Spleen (tissue), 7 donors: ENCODE results near the gene OR2T2.

Source experiments
- POLR2A ChIP-seq, 3 donors: fragments of 450-650 bp; IDR thresholded peaks; one replicate each; pipeline ENCODE4 v1.5.1; 2017; ENCODE audit warnings: antibody characterized with exemption in 3 of 3, mild to moderate bottlenecking in 1 of 3
- TF ChIP-seq, protein P1 (sequence below), 11 experiments: fragments of 200-600 bp in 7 of 11; fragments of 450-650 bp in 4 of 11; sonication (generic) in 4 of 11; IDR thresholded peaks in 8 of 11; conservative IDR thresholded peaks in 3 of 11; 1 replicate in 7 of 11; 2 replicates in 4 of 11; pipeline versions ENCODE4 v1.4.0 to v1.8.0; 2016 to 2021; ENCODE audit warnings: antibody characterized with exemption in 11 of 11, inconsistent platforms in 4 of 11, mild to moderate bottlenecking in 1 of 11
- donor health status: DM: no; HTN: no; CAD: no; lungs with moderate emphysema.
- donor health status: DM: no; HTN: no; CAD: no.
- donor health status: DM: no; HTN: no; CAD: no.

DNA sequence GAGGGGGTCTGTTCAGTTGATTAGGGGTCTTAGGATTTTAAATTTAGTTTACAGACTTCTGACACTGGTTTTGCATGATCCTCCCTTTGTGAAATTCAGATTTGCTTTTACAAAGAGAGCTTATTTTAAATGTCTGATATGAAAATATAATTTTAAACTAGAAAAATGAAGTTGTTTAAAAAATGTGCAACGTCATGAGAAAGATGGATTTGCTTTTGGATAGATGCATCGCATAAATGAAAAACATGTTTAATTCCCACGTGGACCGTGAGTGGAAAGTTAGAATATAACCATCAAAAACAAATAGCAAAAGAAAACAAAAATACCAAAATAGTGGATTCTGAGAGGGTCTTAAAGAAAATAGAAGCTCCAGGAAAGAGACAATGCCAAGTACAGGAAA, 25.7 kb downstream of the OR2T2 start:
- TF ChIP-seq, protein P1, sequence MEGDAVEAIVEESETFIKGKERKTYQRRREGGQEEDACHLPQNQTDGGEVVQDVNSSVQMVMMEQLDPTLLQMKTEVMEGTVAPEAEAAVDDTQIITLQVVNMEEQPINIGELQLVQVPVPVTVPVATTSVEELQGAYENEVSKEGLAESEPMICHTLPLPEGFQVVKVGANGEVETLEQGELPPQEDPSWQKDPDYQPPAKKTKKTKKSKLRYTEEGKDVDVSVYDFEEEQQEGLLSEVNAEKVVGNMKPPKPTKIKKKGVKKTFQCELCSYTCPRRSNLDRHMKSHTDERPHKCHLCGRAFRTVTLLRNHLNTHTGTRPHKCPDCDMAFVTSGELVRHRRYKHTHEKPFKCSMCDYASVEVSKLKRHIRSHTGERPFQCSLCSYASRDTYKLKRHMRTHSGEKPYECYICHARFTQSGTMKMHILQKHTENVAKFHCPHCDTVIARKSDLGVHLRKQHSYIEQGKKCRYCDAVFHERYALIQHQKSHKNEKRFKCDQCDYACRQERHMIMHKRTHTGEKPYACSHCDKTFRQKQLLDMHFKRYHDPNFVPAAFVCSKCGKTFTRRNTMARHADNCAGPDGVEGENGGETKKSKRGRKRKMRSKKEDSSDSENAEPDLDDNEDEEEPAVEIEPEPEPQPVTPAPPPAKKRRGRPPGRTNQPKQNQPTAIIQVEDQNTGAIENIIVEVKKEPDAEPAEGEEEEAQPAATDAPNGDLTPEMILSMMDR (IDR thresholded peaks at IDR 0.05 in 8 of 11, conservative IDR thresholded peaks at IDR 0.05 in 3 of 11): no peak
- no peak for TF ChIP-seq POLR2A (IDR thresholded peaks at IDR 0.05)
